NOMO-1 treated with DMSO at 0.1 percent for 48 hours (cell line): ENCODE results near the gene EPN1.

Experiments used
- DNase-seq: peaks from one replicate; lab custom pipeline; 2025; ENCODE audit not compliant: unreplicated experiment; lab: John Stamatoyannopoulos, UW

Gene EPN1

GRCh38 chr19:55691561-55692481 is 16.8 kb downstream of the EPN1 start:
- DNase-seq, result no peak

DNA sequence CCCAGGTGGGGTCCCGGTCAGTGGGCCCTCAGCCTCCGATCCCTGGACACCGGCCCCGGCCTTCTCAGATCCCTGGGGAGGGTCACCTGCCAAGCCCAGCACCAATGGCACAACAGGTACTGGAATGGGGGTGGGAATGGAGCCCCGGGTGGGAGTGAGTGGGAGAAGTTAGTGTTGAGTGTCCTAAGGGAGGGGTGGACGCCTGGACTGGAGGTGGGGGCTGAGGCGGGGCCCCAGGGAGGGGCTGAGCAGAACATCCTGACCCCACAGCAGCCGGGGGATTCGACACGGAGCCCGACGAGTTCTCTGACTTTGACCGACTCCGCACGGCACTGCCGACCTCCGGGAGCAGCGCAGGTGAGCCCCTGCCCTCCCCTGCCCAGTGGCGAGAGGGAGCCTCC is 17.7 kb downstream of the EPN1 start:
- DNase-seq, result no peak

GRCh38 chr19:55693336-55693974 is 18.4 kb downstream of the EPN1 start:
- no peak for DNase-seq

DNA sequence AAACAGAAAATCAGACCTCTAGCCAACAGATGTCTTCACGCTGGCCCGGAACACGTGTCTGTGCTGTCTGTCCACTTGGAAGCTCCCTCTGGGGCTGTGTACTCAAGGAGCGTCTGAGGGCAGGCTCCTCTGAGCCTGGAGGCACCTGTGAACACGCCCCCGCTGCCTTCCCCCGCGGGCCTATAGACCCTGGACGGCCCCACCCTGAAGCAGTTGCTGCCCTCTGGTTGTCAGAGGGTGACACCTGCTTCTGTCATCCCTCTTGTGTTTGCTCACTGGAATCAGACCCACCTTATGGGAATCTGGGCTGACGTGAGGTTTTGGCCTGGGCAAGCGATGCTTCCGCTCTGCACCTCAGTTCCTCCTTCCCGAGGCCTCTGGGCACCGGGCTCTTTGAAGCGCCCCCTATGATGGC is 19.2 kb downstream of the EPN1 start:
- no peak for DNase-seq

GRCh38 chr19:55694656-55695491 is 19.8 kb downstream of the EPN1 start:
- no peak for DNase-seq

- DNase-seq, result no peak
Measured at GRCh38 chr19:55695511-55696290, 20.7 kb downstream of the EPN1 start.

DNA sequence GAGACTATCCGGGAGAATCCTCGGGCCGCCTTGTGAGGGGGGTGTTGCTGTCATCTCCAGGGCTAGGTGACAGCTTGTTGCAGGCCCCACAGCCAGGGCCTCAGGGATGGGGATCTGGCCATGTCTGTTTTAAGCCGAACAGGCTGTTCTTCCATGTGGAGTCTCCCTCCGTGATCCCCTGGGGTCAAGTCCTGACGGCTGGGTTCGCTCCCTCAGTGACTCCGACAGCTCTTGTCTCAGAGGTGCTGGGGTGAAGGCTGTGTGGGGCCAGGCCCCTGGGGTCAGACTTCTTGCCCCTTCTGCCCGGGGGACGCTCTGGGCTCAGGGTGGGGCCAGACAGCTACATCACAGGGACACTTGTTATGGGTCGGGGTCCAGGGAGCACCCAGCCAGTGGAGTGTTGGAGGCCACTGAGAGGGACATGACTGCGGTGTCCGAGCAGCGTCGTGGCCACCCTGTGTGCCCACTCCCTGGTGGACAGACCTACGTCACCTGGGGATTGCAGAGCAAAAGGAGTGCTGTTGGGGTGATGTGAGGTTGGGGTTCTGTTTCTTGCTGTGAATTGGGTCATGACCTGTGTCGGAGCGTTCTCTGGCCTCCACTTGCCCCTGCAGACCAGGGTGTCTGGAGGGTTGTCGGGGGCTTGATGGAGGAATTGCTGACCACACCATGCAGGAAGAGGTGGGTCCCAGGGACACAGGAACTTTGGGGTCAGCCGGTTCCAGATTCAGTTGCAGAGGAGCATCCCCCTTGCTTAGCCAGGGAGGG is 21.5 kb downstream of the EPN1 start:
- no peak for DNase-seq

DNA sequence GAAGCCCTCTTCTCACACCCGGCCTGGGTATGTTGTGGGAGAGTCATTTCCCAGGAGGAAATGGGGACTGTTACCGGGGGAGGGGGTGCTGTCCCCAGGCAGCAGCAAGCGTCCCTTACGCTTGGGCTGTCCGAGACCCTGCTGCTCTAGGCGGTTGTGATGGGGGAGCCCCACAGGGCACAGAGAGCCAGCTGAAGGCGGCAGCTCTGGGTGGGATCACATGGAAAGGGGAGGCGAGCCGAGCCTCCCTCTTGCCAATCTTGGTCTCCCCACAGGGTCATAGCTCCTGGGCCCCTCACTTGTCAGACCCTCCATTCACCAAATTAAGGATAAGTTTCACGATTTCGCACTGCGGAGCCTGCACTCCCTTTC is 22.0 kb downstream of the EPN1 start:
- no peak for DNase-seq

GRCh38 chr19:55697698-55698097 is 22.7 kb downstream of the EPN1 start:
- DNase-seq, result no peak

- DNase-seq, result no peak
Measured at GRCh38 chr19:55698256-55698655, 23.2 kb downstream of the EPN1 start.

GRCh38 chr19:55699221-55699620 is 24.2 kb downstream of the EPN1 start:
- DNase-seq, result no peak

GRCh38 chr19:55700813-55701212 is 25.8 kb downstream of the EPN1 start:
- DNase-seq, result no peak

- no peak for DNase-seq
Measured at GRCh38 chr19:55702131-55702627, 27.2 kb downstream of the EPN1 start.

DNA sequence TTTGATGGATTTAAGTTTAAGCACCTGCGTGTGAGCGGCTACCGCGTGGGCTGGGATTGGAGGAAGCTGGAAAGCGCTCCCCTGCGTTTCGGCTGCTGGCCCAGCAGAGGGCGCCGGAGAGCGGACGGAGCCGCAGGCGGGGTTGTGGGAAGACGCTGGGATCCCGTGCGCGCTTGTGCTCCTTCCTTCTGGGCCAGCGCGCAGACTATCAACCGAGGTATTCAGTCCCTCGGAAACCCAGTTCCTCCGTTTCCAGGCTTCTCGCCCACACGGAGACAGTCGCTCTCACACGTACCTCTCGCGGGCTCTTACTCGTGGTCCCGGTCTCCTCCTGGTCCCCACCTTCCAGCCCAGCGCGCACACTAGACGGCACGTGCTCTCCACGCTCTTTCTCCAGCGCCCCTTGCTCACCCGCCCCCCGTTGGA is 28.8 kb downstream of the EPN1 start:
- DNase-seq, result no peak

DNA sequence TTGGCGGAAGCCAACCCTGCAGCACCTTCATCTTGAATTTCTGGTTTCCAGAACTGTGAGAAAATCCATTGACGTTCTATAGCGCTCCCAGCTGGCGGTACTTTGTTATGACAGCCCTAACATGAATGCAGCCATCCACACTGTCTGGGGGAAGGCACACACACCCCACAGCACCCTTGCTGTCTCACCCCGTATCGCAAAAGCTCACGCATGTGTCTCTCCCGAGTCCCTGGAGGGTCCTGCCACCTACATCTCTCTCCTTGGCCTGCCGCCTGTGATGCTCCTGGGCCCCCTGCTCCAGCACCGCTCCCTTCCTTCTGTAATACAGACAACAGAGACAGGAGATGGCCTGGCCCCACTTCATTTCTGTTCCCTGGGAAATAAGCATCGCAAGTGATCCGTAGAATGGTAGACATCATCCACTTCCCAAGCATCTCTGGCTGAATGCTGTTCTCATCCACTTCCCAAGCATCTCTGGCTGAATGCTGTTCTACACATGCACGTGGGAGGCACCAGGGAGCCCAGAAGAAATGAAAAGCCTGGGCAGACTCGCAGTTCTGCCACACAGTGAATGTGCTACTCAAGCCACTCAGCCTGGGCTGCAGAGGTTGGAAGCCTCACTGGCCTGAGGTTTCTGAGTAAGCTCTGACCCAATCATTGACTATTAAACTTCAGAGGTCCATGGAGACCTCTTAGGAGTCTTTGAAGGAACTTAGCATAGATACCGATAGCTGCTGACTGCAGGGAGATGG is 29.6 kb downstream of the EPN1 start:
- DNase-seq, result no peak

GRCh38 chr19:55705972-55706371 is 30.9 kb downstream of the EPN1 start:
- DNase-seq, result no peak

- DNase-seq, result no peak
Measured at GRCh38 chr19:55711719-55712118, 36.7 kb downstream of the EPN1 start.

DNA sequence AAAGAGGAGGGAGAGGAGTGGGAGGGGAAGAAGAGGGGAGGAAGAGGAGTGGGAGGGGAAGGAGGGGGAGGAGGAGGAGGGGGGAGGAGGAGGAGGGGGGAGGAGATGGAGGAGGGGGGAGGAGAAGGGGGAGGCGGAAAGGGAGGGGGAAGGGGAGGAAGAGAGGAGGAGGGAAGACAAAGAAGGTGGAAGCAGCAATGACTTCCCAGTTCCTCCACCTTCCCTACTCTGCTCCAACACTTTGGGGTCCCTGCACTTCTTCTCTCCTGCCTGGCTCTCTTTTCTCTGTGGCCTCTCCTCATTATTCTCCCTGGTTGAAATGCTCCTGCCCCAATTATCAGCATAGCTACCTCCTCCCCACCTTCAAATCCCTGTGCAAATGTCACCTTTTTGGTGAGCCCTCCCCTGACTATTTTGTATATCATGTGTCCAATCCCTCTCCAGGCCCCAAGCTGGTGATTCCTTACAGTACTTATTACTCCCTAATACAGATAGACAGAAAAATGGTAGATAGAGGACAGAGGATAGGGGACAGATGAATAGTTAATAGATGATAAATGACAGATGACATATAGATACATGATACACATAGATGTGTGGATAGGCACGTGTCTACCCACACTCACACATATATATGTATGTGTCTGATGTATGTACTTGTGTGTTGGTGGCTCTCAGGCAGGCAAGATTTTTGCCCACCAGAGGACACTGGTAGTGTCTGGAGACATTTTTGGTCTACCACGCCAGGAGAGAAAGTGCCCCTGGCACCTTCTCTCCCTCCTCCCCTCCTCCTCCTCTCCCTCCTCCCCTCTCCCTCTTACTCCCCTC is 38.0 kb downstream of the EPN1 start:
- DNase-seq, result no peak
